Measurements from ENCODE around the gene SAMD4B. TPM values are rescaled to one million over a fixed set of nuclear protein-coding genes. Genes with fewer than 3 reads are reported as not detected.
A peak's percentile ranks its signal among the peaks of the same experiment; 100 is the strongest.

The SAMD4B gene
- total and polyA plus RNA-seq, 9 of the 15 experiments (the other 6 are each of a cell fraction or from before 2014, with no cell fraction given), result 3.4 to 90.5 (median 38.0) TPM

- TF ChIP-seq ZNF23 (CRISPR knock-in tag; IDR thresholded peaks at IDR 0.05), result no peak
- TF ChIP-seq CHD1 (IDR thresholded peaks at IDR 0.05; ENCODE audit: low read length), result peak; percentile 24
- peak; percentile 48; the same call in 1 of the 2 replicates for TF ChIP-seq RREB1 (CRISPR knock-in tag; IDR thresholded peaks at IDR 0.05)
- TF ChIP-seq NR2C2 (CRISPR knock-in tag; IDR thresholded peaks at IDR 0.05), result peak; percentile 11; the same call in 1 of the 2 replicates
- no peak for TF ChIP-seq NR2C2 (tag; IDR thresholded peaks at IDR 0.05)
- TF ChIP-seq ZBTB40 (IDR thresholded peaks at IDR 0.05), result peak; percentile 58; the same call in 1 of the 2 replicates
- TF ChIP-seq ZBTB40 (CRISPR knock-in tag; IDR thresholded peaks at IDR 0.05), result no peak
- no peak for TF ChIP-seq FOXJ2 (tag; IDR thresholded peaks at IDR 0.05)
- no peak for TF ChIP-seq MBD1 (CRISPR knock-in tag; IDR thresholded peaks at IDR 0.05)
- TF ChIP-seq TBP (optimal IDR thresholded peaks at IDR 0.05; ENCODE audit: low read depth, low read length), result peak; percentile 26
Observed at GRCh38 chr19:39402346-39403300, 60.4 kb downstream of the SAMD4B start (continued).

Measured in K562 (cell line).